COLO668 (cell line): ENCODE data around the gene TBC1D21.

ENCODE experiments used
- DNase-seq: peaks from one replicate; lab custom pipeline; 2025; ENCODE audit not compliant: unreplicated experiment; lab: John Stamatoyannopoulos, UW

TBC1D21 gene

GRCh38 chr15:73888224-73889041 lies 15.1 kb downstream of the TBC1D21 start:
- DNase-seq = no peak

GRCh38 chr15:73889053-73889761 lies 15.8 kb downstream of the TBC1D21 start:
- no peak for DNase-seq

GRCh38 chr15:73889762-73890124 lies 16.4 kb downstream of the TBC1D21 start:
- no peak for DNase-seq

GRCh38 chr15:73891328-73892315 lies 18.3 kb downstream of the TBC1D21 start:
- DNase-seq = no peak

GRCh38 chr15:73892446-73893226 lies 19.3 kb downstream of the TBC1D21 start:
- DNase-seq = no peak

- no peak for DNase-seq
Observed at GRCh38 chr15:73894133-73894814, 20.9 kb downstream of the TBC1D21 start.

GRCh38 chr15:73897441-73898261 lies 24.3 kb downstream of the TBC1D21 start:
- peak; percentile 24 for DNase-seq

GRCh38 chr15:73899197-73900094 lies 26.1 kb downstream of the TBC1D21 start:
- no peak for DNase-seq

GRCh38 chr15:73900095-73900712 lies 26.8 kb downstream of the TBC1D21 start:
- no peak for DNase-seq

GRCh38 chr15:73901126-73901810 lies 27.9 kb downstream of the TBC1D21 start:
- no peak for DNase-seq

- no peak for DNase-seq
Observed at GRCh38 chr15:73902121-73903020, 29.0 kb downstream of the TBC1D21 start.

GRCh38 chr15:73904026-73904815 lies 30.9 kb downstream of the TBC1D21 start:
- DNase-seq = no peak

- no peak for DNase-seq
Observed at GRCh38 chr15:73905225-73905827, 32.0 kb downstream of the TBC1D21 start.

- no peak for DNase-seq
Observed at GRCh38 chr15:73906346-73907034, 33.1 kb downstream of the TBC1D21 start.
